H54 (cell line): ENCODE results near the gene PCDHGA7.
"Not testable (repeated sequence)": the region's sequence is repeated elsewhere in the genome, so short reads cannot be mapped to it uniquely, and the experiment has no call there.

Experiments
- DNase-seq: peaks from one replicate; pipeline ENCODE4 v3.0.0; 2011; ENCODE audit warnings: low spot score, mixed read lengths; ENCODE audit not compliant: insufficient read length
- FAIRE-seq: peaks from 3 replicates; lab custom pipeline; 2011; peaks lifted over from hg19 to GRCh38; lab: Jason Lieb, UNC
- POLR2A ChIP-seq: IDR thresholded peaks from 2 replicates; pipeline ENCODE4 v1.6.1; 2011; ENCODE audit warnings: low read depth, mild to moderate bottlenecking, low read length

Gene PCDHGA7

GRCh38 chr5:141383345-141383744 lies 803 bp downstream of the PCDHGA7 start:
- TF ChIP-seq POLR2A = no peak
- FAIRE-seq (no peak), DNase-seq (no peak)

- FAIRE-seq = no peak
- no peak for DNase-seq
- TF ChIP-seq POLR2A = no peak
Observed at GRCh38 chr5:141384471-141385267, 2.1 kb downstream of the PCDHGA7 start.

DNA sequence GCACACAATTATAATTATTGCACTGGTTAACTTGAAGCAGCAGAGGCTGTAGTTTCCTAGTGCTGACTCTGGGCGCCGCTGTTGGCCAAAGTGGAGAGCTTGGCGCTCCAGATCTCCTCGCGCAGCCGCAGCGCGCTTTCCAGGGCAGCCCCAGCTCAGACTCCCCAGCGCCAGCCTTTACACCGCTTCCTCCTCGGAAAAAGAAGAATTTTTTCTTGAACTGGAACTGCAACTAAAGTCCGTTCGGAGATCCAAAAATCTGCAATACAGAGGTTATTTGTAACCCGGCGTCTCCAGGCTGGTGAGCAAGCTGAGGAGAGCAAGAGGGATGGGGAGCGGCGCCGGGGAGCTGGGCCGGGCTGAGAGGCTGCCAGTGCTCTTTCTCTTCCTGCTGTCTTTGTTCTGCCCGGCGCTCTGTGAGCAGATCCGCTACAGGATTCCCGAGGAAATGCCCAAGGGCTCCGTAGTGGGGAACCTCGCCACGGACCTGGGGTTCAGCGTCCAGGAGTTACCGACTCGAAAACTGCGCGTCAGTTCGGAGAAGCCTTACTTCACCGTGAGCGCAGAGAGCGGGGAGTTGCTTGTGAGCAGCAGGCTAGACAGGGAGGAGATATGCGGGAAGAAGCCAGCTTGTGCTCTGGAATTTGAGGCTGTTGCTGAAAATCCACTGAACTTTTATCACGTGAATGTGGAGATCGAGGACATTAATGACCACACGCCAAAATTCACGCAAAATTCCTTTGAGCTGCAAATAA lies 5.2 kb downstream of the PCDHGA7 start, which contains the start of gene PCDHGB4:
PCDHGB4 (plus strand) TSS at position 142 of the 755 bp plus-strand sequence; CDS start at position 329, 187 bp downstream.
- FAIRE-seq, DNase-seq: not testable (repeated sequence)

- TF ChIP-seq POLR2A = no peak
- FAIRE-seq (no peak), DNase-seq (no peak)
Observed at GRCh38 chr5:141388661-141389060, 6.1 kb downstream of the PCDHGA7 start.

GRCh38 chr5:141389153-141390042 lies 6.9 kb downstream of the PCDHGA7 start:
- FAIRE-seq (no peak), DNase-seq (no peak)
- no peak for TF ChIP-seq POLR2A

- FAIRE-seq = no peak
Observed at GRCh38 chr5:141392429-141393198, 10.1 kb downstream of the PCDHGA7 start, which contains the start of gene PCDHGA8. TSS of gene PCDHGA8 (plus strand) at chr5:141392633. CDS start at chr5:141392814, 181 bp downstream.

DNA sequence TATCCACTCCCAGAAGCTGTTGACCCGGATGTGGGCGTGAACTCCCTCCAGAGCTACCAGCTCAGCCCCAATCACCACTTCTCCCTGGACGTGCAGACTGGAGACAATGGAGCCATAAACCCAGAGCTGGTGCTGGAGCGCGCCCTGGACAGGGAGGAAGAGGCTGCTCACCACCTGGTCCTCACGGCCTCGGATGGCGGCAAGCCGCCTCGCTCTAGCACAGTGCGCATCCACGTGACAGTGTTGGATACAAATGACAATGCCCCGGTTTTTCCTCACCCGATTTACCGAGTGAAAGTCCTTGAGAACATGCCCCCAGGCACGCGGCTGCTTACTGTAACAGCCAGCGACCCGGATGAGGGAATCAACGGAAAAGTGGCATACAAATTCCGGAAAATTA lies 10.7 kb downstream of the PCDHGA7 start:
- DNase-seq (no peak), FAIRE-seq (no peak)
- no peak for TF ChIP-seq POLR2A

More at GRCh38 chr5:141392429-141393198, 10.1 kb downstream of the PCDHGA7 start, which contains the start of gene PCDHGA8:
- no peak for TF ChIP-seq POLR2A
- DNase-seq = no peak

DNA sequence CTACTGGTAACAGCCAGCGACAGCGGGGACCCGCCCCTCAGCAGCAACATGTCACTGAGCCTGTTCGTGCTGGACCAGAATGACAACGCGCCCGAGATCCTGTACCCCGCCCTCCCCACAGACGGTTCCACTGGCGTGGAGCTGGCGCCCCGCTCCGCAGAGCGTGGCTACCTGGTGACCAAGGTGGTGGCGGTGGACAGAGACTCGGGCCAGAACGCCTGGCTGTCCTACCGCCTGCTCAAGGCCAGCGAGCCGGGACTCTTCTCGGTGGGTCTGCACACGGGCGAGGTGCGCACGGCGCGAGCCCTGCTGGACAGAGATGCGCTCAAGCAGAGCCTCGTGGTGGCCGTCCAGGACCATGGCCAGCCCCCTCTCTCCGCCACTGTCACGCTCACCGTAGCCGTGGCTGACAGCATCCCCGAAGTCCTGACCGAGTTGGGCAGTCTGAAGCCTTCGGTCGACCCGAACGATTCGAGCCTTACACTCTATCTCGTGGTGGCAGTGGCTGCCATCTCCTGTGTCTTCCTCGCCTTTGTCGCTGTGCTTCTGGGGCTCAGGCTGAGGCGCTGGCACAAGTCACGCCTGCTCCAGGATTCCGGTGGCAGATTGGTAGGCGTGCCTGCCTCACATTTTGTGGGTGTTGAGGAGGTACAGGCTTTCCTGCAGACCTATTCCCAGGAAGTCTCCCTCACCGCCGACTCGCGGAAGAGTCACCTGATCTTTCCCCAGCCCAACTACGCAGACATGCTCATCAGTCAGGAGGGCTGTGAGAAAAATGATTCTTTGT lies 12.1 kb downstream of the PCDHGA7 start:
- DNase-seq, FAIRE-seq: not testable (repeated sequence)

GRCh38 chr5:141397756-141398551 lies 15.4 kb downstream of the PCDHGA7 start, which contains the start of gene PCDHGB5:
TSS of gene PCDHGB5 (plus strand) at chr5:141397947. CDS start at chr5:141398128, 181 bp downstream.
- not testable (repeated sequence) for DNase-seq, FAIRE-seq

- FAIRE-seq (no peak), DNase-seq (no peak)
- TF ChIP-seq POLR2A = no peak
Observed at GRCh38 chr5:141398608-141399007, 16.1 kb downstream of the PCDHGA7 start.

GRCh38 chr5:141399555-141400258 lies 17.2 kb downstream of the PCDHGA7 start:
- TF ChIP-seq POLR2A = no peak
- no peak for DNase-seq
- FAIRE-seq = no peak
